HAP-1 (cell line): ENCODE measurements around the gene NCKAP5.

Experiments
- DNase-seq, 2 experiments: peaks; one replicate each; pipeline ENCODE4 v3.0.0-alpha.2; 2016 to 2020; ENCODE audit warnings: low spot score in 2 of 2
- H3K27me3 ChIP-seq: fragments of 250-450 bp; sonication (Bioruptor Pico); 2 replicates; pipeline ENCODE4 v1.5.1; 2020; ENCODE audit warnings: low read depth, mild to moderate bottlenecking, moderate library complexity
- H3K36me3 ChIP-seq: fragments of 250-450 bp; sonication (Bioruptor Pico); replicated peaks from 2 replicates; pipeline ENCODE4 v1.5.1; 2020; ENCODE audit warnings: mild to moderate bottlenecking
- H3K4me1 ChIP-seq: fragments of 250-450 bp; sonication (Bioruptor Pico); 2 replicates; pipeline ENCODE4 v1.5.1; 2020; ENCODE audit warnings: mild to moderate bottlenecking
- H3K4me3 ChIP-seq: fragments of 250-450 bp; sonication (Bioruptor Pico); 2 replicates; pipeline ENCODE4 v1.5.1; 2020; ENCODE audit warnings: mild to moderate bottlenecking, moderate library complexity
- H3K9me3 ChIP-seq: fragments of 250-450 bp; sonication (Bioruptor Pico); 2 replicates; pipeline ENCODE4 v1.5.1; 2020; ENCODE audit warnings: mild to moderate bottlenecking, moderate library complexity
- in situ Hi-C: fragments of 300-500 bp; cut with MboI; formaldehyde crosslinking; loops from 3 replicates; pipeline ENCODE4 v1.14.3; 2020; ENCODE audit warnings: low sequenced_read_pairs, inconsistent platforms, mixed read lengths

Gene NCKAP5

GRCh38 chr2:132891498-132891897 lies 676.8 kb downstream of the NCKAP5 start:
- Histone ChIP-seq H3K9me3 (no peaks in the 10 kb centered on the region), H3K27me3 (no peaks in the 10 kb centered on the region), H3K4me3 (no peak overlapping the region), H3K4me1 (no peaks in the 10 kb centered on the region), H3K36me3 (no peaks in the 10 kb centered on the region)
- in situ Hi-C loops, result no loop called here
- DNase-seq, result no peak

- Histone ChIP-seq H3K27me3 (no peaks in the 10 kb centered on the region; the same call in 1 of the 2 replicates), H3K4me3 (no peak overlapping the region), H3K4me1 (no peaks in the 10 kb centered on the region), H3K9me3 (no peaks in the 10 kb centered on the region), H3K36me3 (no peaks in the 10 kb centered on the region)
- in situ Hi-C loops, result no loop called here
- no peak for DNase-seq
Measured at GRCh38 chr2:132886574-132886973, 681.7 kb downstream of the NCKAP5 start.

GRCh38 chr2:132884705-132885104 lies 683.6 kb downstream of the NCKAP5 start:
- no peaks in the 10 kb centered on the region for H3K36me3 ChIP-seq
- H3K27me3 ChIP-seq, result no peaks in the 10 kb centered on the region; the same call in 1 of the 2 replicates
- no peaks in the 10 kb centered on the region for H3K4me1 ChIP-seq
- no peak overlapping the region for H3K4me3 ChIP-seq
- DNase-seq, result no peak
- in situ Hi-C loops, result no loop called here
- H3K9me3 ChIP-seq, result no peaks in the 10 kb centered on the region

- Histone ChIP-seq H3K4me3 (no peak overlapping the region), H3K4me1 (no peaks in the 10 kb centered on the region), H3K9me3 (no peaks in the 10 kb centered on the region), H3K36me3 (no peaks in the 10 kb centered on the region), H3K27me3 (no peaks in the 10 kb centered on the region; the same call in 1 of the 2 replicates)
- DNase-seq, result no peak
- in situ Hi-C loops, result no loop called here
Measured at GRCh38 chr2:132884292-132884691, 684.0 kb downstream of the NCKAP5 start.

- Histone ChIP-seq H3K9me3 (no peaks in the 10 kb centered on the region), H3K4me3 (no peak overlapping the region), H3K4me1 (no peaks in the 10 kb centered on the region), H3K27me3 (no peaks in the 10 kb centered on the region; the same call in 1 of the 2 replicates), H3K36me3 (no peaks in the 10 kb centered on the region)
- no peak for DNase-seq
- in situ Hi-C loops, result no loop called here
Measured at GRCh38 chr2:132883430-132883829, 684.8 kb downstream of the NCKAP5 start.

GRCh38 chr2:132881546-132881945 lies 686.7 kb downstream of the NCKAP5 start:
- Histone ChIP-seq H3K4me1 (no peaks in the 10 kb centered on the region), H3K9me3 (no peaks in the 10 kb centered on the region), H3K4me3 (no peak overlapping the region), H3K27me3 (no peaks in the 10 kb centered on the region; the same call in 1 of the 2 replicates), H3K36me3 (no peaks in the 10 kb centered on the region)
- no peak for DNase-seq
- in situ Hi-C loops, result no loop called here

GRCh38 chr2:132877923-132878322 lies 690.3 kb downstream of the NCKAP5 start:
- in situ Hi-C loops, result no loop called here
- Histone ChIP-seq H3K9me3 (no peaks in the 10 kb centered on the region), H3K27me3 (no peaks in the 10 kb centered on the region), H3K36me3 (no peaks in the 10 kb centered on the region), H3K4me3 (no peak overlapping the region), H3K4me1 (no peaks in the 10 kb centered on the region)
- DNase-seq, result no peak

GRCh38 chr2:132876745-132877391 lies 691.4 kb downstream of the NCKAP5 start:
- DNase-seq, result no peak

GRCh38 chr2:132875193-132875592 lies 693.1 kb downstream of the NCKAP5 start:
- H3K27me3 ChIP-seq, result no peaks in the 10 kb centered on the region
- no peak for DNase-seq
- no peak overlapping the region for H3K4me3 ChIP-seq
- H3K9me3 ChIP-seq, result no peaks in the 10 kb centered on the region
- H3K4me1 ChIP-seq, result no peaks in the 10 kb centered on the region
- in situ Hi-C loops, result no loop called here
- no peaks in the 10 kb centered on the region for H3K36me3 ChIP-seq

More at GRCh38 chr2:132876745-132877391, 691.4 kb downstream of the NCKAP5 start:
- Histone ChIP-seq H3K36me3 (no peaks in the 10 kb centered on the region), H3K27me3 (no peaks in the 10 kb centered on the region), H3K4me1 (no peaks in the 10 kb centered on the region), H3K9me3 (no peaks in the 10 kb centered on the region), H3K4me3 (no peak overlapping the region)
- in situ Hi-C loops, result no loop called here

- H3K9me3 ChIP-seq, result no peaks in the 10 kb centered on the region
- in situ Hi-C loops, result no loop called here
- no peak overlapping the region for H3K4me3 ChIP-seq
- H3K36me3 ChIP-seq, result no peaks in the 10 kb centered on the region
- H3K4me1 ChIP-seq, result no peaks in the 10 kb centered on the region
- H3K27me3 ChIP-seq, result no peaks in the 10 kb centered on the region
- no peak for DNase-seq
Measured at GRCh38 chr2:132873738-132874137, 694.5 kb downstream of the NCKAP5 start.

GRCh38 chr2:132871831-132872230 lies 696.4 kb downstream of the NCKAP5 start:
- Histone ChIP-seq H3K27me3 (no peaks in the 10 kb centered on the region), H3K4me1 (no peaks in the 10 kb centered on the region), H3K9me3 (no peaks in the 10 kb centered on the region), H3K36me3 (no peaks in the 10 kb centered on the region), H3K4me3 (no peak overlapping the region)
- in situ Hi-C loops, result no loop called here
- no peak for DNase-seq

- Histone ChIP-seq H3K4me3 (no peak overlapping the region), H3K36me3 (no peaks in the 10 kb centered on the region), H3K4me1 (no peaks in the 10 kb centered on the region), H3K27me3 (no peaks in the 10 kb centered on the region), H3K9me3 (no peaks in the 10 kb centered on the region)
- in situ Hi-C loops, result no loop called here
- DNase-seq, result no peak
Measured at GRCh38 chr2:132863961-132864360, 704.3 kb downstream of the NCKAP5 start.

GRCh38 chr2:132860220-132860619 lies 708.0 kb downstream of the NCKAP5 start:
- Histone ChIP-seq H3K9me3 (no peaks in the 10 kb centered on the region), H3K4me3 (no peak overlapping the region), H3K4me1 (no peaks in the 10 kb centered on the region), H3K27me3 (no peaks in the 10 kb centered on the region), H3K36me3 (no peaks in the 10 kb centered on the region)
- in situ Hi-C loops, result no loop called here
- no peak for DNase-seq

- Histone ChIP-seq H3K27me3 (no peaks in the 10 kb centered on the region), H3K36me3 (no peaks in the 10 kb centered on the region), H3K9me3 (no peaks in the 10 kb centered on the region), H3K4me3 (no peak overlapping the region), H3K4me1 (no peaks in the 10 kb centered on the region)
- no peak for DNase-seq
- in situ Hi-C loops, result no loop called here
Measured at GRCh38 chr2:132859590-132859989, 708.7 kb downstream of the NCKAP5 start.

- Histone ChIP-seq H3K27me3 (no peaks in the 10 kb centered on the region), H3K9me3 (no peaks in the 10 kb centered on the region), H3K4me1 (no peaks in the 10 kb centered on the region), H3K36me3 (no peaks in the 10 kb centered on the region), H3K4me3 (no peak overlapping the region)
- no peak for DNase-seq
- in situ Hi-C loops, result no loop called here
Measured at GRCh38 chr2:132857319-132857718, 710.9 kb downstream of the NCKAP5 start.
